PC-9 (cell line): ENCODE results near the gene HOXA2.

Experiments
- CTCF ChIP-seq: fragments of 200-600 bp; sonication (generic); conservative IDR thresholded peaks from 2 replicates; pipeline ENCODE4 v1.6.1; 2017; ENCODE audit warnings: mixed run types, antibody characterized with exemption, mild to moderate bottlenecking, moderate library complexity
- EZH2 ChIP-seq: fragments of 200-600 bp; sonication (generic); IDR thresholded peaks from 2 replicates; pipeline ENCODE4 v1.8.0; 2017; ENCODE audit warnings: antibody characterized with exemption, low read depth

DNA sequence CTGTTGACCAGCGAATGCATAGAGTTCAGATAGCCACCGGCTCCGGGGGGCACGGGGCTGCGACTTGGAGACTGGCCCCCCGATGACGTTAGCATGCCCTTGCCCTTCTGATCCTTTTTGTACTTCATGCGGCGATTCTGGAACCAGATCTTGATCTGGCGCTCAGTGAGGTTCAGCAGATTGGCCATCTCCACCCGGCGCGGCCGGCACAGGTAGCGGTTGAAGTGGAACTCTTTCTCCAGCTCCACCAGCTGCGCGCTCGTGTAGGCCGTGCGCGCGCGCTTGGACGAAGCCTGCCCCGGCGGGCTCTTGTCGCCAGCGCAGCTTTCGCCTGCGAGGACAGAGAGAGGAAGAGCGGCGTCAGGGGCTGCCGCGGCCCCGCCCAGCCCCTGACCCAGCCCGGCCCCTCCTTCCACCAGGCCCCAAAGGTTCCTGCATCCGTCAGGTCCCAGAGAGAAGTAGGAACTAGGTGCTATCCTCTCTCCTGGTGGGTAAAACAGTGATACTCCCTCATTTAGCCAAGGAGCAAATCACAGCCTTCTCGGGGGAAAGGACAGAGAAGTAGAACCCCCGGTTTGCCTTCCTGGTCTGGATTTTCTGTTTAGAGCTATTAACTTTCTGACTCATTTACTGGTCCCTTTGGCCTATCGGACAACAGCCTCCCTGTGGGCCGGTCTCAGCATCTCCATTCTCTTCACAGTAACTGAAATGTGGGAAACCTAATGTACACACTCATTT is 6.1 kb upstream of the HOXA2 start:
- no peak for TF ChIP-seq CTCF
- no peak for TF ChIP-seq EZH2
